Suppressor macrophage treated with lipopolysaccharide for 1 hour (primary cell): ENCODE data around the gene LRRC43.

Experiments
- DNase-seq, 3 donors: peaks; one replicate each; pipeline ENCODE4 v3.0.0-alpha.2; 2020 to 2022

The LRRC43 gene

GRCh38 chr12:122182887-122183587 is at the start of gene LRRC43:
LRRC43 (plus strand) TSS chr12:122183123; CDS start chr12:122183145, 22 bp downstream.
- DNase-seq: peak; percentile 38 to 68 (median 58)

- DNase-seq: no peak
Measured at GRCh38 chr12:122133192-122133950, 49.6 kb upstream of the LRRC43 start.

- no peak for DNase-seq
Measured at GRCh38 chr12:122135437-122136031, 47.4 kb upstream of the LRRC43 start.

GRCh38 chr12:122137229-122137628 is 45.7 kb upstream of the LRRC43 start:
- no peak for DNase-seq

GRCh38 chr12:122137681-122138080 is 45.2 kb upstream of the LRRC43 start:
- DNase-seq: no peak

- peak in 1 of 3 donors; percentile 11 for DNase-seq
Measured at GRCh38 chr12:122138181-122138580, 44.7 kb upstream of the LRRC43 start.

- DNase-seq: no peak
Measured at GRCh38 chr12:122138616-122139015, 44.3 kb upstream of the LRRC43 start.

- DNase-seq: peak in 1 of 3 donors; percentile 8
Measured at GRCh38 chr12:122139266-122139665, 43.7 kb upstream of the LRRC43 start.

GRCh38 chr12:122139941-122140340 is 43.0 kb upstream of the LRRC43 start:
- no peak for DNase-seq

GRCh38 chr12:122140467-122141257 is 42.3 kb upstream of the LRRC43 start:
- no peak for DNase-seq

- DNase-seq: no peak
Measured at GRCh38 chr12:122141911-122142725, 40.8 kb upstream of the LRRC43 start.

GRCh38 chr12:122142857-122143256 is 40.1 kb upstream of the LRRC43 start:
- no peak for DNase-seq

- DNase-seq: no peak
Measured at GRCh38 chr12:122144885-122145284, 38.0 kb upstream of the LRRC43 start.

- DNase-seq: no peak
Measured at GRCh38 chr12:122145505-122146330, 37.2 kb upstream of the LRRC43 start.

GRCh38 chr12:122147514-122148290 is 35.2 kb upstream of the LRRC43 start:
- DNase-seq: no peak

- no peak for DNase-seq
Measured at GRCh38 chr12:122148657-122149056, 34.3 kb upstream of the LRRC43 start.

GRCh38 chr12:122150127-122150681 is 32.7 kb upstream of the LRRC43 start:
- DNase-seq: no peak

- no peak for DNase-seq
Measured at GRCh38 chr12:122152754-122153153, 30.2 kb upstream of the LRRC43 start.

GRCh38 chr12:122155705-122156104 is 27.2 kb upstream of the LRRC43 start:
- no peak for DNase-seq

- DNase-seq: no peak
Measured at GRCh38 chr12:122158700-122159285, 24.1 kb upstream of the LRRC43 start.
